HG03039 (cell line): ENCODE data around the gene GPRIN2.

Experiments
- ATAC-seq: cut with Tn5 transposase; IDR thresholded peaks from one replicate; pipeline ENCODE4 v1.9.1; 2021; ENCODE audit warnings: mild to moderate bottlenecking, moderate library complexity; ENCODE audit not compliant: unreplicated experiment

Gene GPRIN2

DNA sequence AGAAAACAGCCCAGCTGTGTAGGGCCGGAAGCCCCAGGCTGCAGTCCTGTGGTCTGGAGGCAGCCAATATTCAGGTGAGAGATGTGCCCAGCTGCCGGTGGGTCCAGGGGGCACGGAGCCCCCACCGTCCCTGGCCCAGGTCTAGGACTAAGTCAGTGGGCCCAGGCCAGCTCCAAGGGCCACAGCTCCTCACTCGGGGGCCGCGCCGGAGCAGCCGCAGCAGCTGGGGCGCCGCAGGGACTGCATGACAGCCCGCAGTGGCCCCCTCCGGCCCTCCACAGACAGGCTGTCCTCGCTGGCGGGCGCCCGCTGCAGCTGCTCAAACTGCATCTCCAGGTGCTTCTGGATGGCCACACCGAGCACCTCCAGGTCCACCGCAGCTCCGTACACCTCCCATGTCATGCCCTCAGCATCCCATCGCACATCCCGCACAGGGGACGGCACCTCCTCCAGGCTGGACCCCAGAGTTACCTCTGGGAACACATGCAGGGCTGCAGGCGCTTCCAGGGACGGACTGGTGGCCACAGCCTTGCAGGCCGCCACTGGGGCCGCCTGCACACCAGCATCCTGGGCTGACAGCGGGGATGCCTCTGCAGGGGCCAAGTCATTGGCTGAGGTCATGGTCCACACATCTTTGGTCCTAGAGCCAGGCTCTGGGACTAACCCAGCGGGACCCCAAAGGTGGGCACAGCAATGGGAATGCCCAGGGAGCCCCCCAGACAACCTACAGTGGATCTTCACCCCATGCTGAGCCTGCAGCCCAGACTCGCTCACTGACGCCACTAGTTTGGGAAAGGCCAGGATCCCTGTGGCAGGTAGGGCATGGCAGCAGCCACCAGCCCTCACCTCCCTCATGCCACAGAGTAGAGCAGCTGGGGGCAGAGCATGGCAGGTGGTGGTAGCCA lies 7.0 kb downstream of the GPRIN2 start:
- ATAC-seq, result no peak

GRCh38 chr10:46548498-46549090 lies 7.9 kb downstream of the GPRIN2 start:
- ATAC-seq, result no peak

GRCh38 chr10:46547541-46548497 lies 8.6 kb downstream of the GPRIN2 start:
- no peak for ATAC-seq

DNA sequence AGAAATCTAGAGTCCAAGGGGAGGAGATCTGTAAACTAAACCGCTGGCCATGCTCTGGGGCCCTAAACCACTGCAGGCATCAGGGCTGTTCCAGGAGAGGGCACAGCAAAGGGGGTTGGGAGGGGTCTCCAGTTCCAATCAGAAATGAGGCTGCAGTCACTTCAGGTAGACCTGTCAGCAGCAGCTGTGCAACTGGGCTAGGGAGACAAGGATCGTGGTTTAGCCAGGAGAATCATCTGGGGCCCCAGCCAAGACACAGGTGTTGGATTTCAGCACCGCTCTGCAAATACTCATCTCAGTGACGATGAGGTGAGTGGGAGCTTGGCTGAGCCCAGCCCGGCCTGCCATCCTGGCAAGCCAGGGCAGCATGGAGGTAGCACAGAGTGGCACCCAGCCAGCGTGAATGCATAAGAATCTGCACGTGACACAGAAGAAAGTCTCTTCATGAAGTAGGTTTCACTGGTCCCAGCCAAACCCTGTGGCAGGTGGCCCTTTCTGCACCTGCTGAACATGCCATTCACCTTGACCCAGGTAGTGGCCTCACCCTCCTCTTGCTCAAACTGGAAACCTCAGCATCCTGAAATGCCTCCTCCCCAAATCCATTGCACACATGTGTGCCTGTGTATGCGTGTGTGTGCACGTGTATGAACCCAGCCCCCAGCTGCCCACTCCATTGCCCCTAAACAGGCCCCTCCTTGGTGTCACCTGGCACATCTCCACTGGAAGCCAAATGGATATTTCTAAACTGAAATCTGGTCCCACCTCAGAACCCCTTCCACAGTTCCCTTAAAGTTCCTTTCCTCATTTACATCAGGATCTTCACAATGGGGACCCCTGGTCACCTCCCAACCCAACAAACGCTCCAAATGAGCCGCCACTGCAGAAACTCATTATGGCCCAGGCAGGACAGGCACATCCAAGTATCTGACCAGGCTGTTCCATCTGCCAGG lies 9.6 kb downstream of the GPRIN2 start:
- ATAC-seq, result no peak

GRCh38 chr10:46545861-46546590 lies 10.4 kb downstream of the GPRIN2 start:
- ATAC-seq, result no peak

DNA sequence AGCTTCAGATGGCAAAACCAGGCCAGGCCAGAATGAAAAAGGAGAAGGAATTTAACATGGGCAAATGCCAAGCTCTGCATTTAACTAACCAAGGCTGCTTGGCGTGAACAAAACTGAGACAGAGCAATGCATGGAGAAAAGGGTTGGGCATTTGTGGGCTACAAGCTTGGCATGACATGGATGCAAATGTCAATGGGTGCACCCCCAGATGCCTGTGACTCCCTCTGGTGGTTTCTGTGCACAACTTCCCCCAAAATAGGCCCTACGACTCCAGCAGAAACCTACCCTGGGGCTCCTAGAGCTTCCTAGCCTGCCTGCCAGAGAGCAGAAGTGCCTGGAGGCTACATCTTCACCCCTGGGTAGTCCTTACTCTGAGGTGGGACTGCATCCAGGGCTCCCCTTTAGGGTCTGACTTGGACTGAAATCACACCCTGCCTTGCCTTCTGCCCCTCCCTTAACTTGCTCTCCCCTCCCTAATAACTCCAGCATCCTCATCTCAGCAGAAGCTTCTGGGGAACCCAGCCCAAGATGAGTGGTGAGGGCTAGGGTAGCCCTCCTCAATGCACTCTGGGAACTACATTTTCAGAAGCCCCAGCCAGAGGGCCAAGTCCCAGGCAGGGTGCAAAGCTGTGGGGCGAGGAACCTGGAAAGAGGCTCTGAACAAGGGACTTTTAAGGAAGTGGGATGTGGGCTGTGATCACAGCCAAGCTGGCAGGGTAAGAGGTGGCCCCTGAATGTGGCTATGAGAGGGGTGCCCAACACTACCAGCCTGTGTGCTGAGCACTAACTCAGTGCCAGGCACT lies 11.3 kb downstream of the GPRIN2 start:
- no peak for ATAC-seq

DNA sequence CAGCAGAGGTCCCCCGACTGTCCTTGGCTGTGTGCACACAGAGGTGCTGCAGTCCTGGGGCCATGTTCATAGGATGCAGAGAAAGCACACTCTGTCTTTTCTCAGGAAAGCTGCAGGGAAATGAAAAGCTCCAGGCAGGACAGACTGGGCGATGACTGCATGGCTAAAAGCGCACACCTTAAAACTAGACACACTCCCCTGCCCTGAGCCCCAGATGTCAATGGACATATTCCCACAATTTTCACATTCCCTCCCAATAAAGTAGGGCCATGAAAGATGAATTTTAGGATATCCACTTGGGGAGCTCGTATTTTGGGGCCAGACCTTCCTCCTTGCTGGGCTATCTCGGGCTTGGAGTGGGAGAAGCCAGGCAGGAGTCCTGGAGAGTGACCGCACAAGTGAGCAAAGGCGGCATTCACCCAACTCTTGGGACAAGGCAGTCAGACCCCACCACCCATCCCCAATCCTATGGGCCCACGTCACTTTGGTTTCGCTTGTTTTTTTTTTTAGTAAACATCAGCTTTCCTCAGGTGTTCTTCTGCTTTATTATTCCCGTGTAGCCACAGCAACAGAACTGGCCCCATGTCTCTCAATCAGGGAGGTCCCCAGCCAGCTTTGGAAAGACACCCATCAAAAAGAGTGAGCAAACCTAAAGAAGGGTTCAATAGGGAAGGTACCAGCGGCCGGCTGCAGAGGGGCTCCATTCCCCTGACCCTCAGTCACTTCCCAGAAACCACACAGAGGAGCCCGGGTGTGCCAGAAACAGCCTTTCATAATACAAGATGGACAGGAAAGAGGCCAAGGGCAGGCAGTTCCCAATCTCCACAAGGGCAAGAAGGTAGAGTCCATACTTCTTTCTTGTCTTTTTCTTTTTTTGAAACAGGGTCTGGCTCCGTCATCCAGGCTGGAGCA lies 12.7 kb downstream of the GPRIN2 start:
- ATAC-seq, result no peak

GRCh38 chr10:46542567-46543465 lies 13.6 kb downstream of the GPRIN2 start:
- ATAC-seq, result no peak

DNA sequence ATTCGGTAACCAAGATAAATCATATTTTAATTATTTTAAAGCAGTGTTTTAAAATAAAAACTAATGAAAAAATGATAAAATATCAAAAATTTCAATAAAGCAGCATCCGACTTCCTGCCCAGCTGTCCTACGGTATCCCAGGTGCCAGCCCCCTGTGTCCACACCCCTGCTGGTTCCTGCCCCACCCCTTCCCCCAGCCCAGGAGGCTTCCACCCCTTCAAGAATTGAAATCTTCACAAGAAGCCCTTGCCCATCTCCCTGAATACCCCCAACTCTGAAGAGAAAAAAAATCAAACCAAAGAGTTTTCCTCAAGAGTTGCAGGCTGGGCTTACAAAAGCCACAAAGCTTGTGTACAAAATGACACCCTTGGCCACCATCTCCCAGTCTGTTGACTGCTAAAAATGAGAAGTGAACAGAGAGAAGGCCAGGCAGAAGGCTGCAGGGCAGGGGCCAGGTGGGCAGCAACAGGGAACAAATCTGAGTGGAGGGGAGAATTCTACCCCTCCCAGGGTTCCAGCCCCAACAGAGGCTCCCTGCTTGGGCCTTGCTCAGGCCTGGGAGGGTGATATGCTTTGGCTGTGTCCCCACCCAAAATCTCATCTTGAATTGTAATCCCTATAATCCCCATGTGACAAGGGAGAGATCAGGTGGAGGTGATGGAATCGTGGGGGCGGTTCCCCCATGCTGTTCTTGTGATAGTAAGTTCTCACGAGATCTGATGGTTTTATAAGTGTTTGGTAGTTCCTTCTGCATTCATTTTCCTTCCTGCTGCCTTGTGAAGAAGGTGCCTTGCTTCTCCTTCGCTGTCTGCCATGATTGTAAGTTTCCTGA lies 14.5 kb downstream of the GPRIN2 start:
- no peak for ATAC-seq

GRCh38 chr10:46541017-46541661 lies 15.3 kb downstream of the GPRIN2 start:
- ATAC-seq, result no peak

DNA sequence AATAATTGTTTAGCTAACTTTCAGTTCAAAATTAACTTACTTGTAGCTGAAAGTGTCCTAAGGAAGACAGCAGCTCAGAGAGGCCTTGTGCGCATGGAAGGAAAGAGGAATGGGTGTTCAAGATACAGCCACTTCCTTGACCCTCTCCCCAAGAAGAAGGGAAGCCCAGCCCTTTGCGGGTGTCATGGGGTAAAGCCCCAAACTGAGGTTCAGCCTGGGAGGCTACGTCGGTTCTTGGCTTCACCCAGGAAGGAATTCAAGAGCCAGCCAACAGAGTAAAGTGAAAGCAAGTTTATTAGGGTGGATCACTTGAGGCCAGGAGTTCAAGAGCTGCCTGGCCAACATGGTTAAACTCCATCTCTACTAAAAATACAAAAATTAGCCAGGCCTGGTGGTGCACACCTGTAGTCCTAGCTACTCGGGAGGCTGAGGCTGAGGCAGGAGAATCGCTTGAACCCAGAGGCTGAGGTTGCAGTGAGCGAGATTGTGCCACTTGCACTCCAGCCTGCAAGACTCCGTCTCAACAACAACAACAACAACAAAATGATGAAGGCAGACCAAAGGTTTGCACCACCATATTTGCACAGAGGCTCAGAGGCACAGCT lies 15.9 kb downstream of the GPRIN2 start:
- no peak for ATAC-seq

GRCh38 chr10:46539596-46540411 lies 16.7 kb downstream of the GPRIN2 start:
- ATAC-seq, result no peak

GRCh38 chr10:46538717-46539426 lies 17.6 kb downstream of the GPRIN2 start:
- no peak for ATAC-seq
